ENCODE data around the gene SLC22A9.

The SLC22A9 gene

GRCh38 chr11:63444160-63444559 lies 74.6 kb downstream of the SLC22A9 start:
- DNase-seq (ENCODE audit: low spot score): no peak

GRCh38 chr11:63445118-63445517 lies 75.5 kb downstream of the SLC22A9 start:
- DNase-seq (ENCODE audit: low spot score): no peak

DNA sequence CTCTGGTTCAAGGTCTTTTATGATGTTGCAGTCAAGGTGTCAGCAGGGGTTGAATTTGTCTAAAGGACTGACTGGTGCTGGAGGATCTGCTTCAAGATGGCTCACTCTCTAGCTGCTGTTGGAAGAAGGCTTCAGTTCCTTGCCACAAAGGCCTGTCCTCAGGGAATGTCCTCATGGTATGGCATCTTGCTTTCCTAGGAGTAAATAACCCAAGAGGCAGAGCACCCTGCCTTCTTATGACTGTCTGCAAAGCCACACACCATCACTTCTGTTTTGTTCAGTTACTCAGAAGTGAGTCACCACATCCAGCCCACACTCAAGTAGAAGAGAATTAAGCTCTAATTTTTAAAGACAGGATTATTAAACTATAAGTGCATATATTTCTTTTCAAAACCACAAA lies 76.1 kb downstream of the SLC22A9 start:
- no peak for DNase-seq (ENCODE audit: low spot score)

GRCh38 chr11:63448646-63449045 lies 79.1 kb downstream of the SLC22A9 start:
- DNase-seq (ENCODE audit: low spot score): no peak

- no peak for DNase-seq (ENCODE audit: low spot score)
Measured at GRCh38 chr11:63459586-63459985, 90.0 kb downstream of the SLC22A9 start.
